ENCODE data around the gene DDX10.

The DDX10 gene

GRCh38 chr11:108825381-108825780 lies 160.5 kb downstream of the DDX10 start:
- DNase-seq (ENCODE audit: low spot score): no peak

GRCh38 chr11:108826136-108826535 lies 161.3 kb downstream of the DDX10 start:
- no peak for DNase-seq (ENCODE audit: low spot score)

GRCh38 chr11:108835624-108836023 lies 170.8 kb downstream of the DDX10 start:
- peak; percentile 14 for DNase-seq (ENCODE audit: low spot score)

- DNase-seq (ENCODE audit: low spot score): no peak
Observed at GRCh38 chr11:108836541-108836940, 171.7 kb downstream of the DDX10 start.

GRCh38 chr11:108838102-108838791 lies 173.4 kb downstream of the DDX10 start:
- DNase-seq (ENCODE audit: low spot score): no peak

- no peak for DNase-seq (ENCODE audit: low spot score)
Observed at GRCh38 chr11:108838792-108839105, 173.9 kb downstream of the DDX10 start.

- DNase-seq (ENCODE audit: low spot score): no peak
Observed at GRCh38 chr11:108846009-108846408, 181.1 kb downstream of the DDX10 start.

GRCh38 chr11:108847298-108847990 lies 182.6 kb downstream of the DDX10 start:
- DNase-seq (ENCODE audit: low spot score): no peak

- DNase-seq (ENCODE audit: low spot score): no peak
Observed at GRCh38 chr11:108851781-108852180, 186.9 kb downstream of the DDX10 start.

- no peak for DNase-seq (ENCODE audit: low spot score)
Observed at GRCh38 chr11:108852701-108853100, 187.8 kb downstream of the DDX10 start.

- no peak for DNase-seq (ENCODE audit: low spot score)
Observed at GRCh38 chr11:108853151-108853550, 188.3 kb downstream of the DDX10 start.

GRCh38 chr11:108853864-108854263 lies 189.0 kb downstream of the DDX10 start:
- peak; percentile 29 for DNase-seq (ENCODE audit: low spot score)

- DNase-seq (ENCODE audit: low spot score): no peak
Observed at GRCh38 chr11:108854346-108854745, 189.5 kb downstream of the DDX10 start.

- DNase-seq (ENCODE audit: low spot score): no peak
Observed at GRCh38 chr11:108857382-108857781, 192.5 kb downstream of the DDX10 start.

- no peak for DNase-seq (ENCODE audit: low spot score)
Observed at GRCh38 chr11:108858622-108859021, 193.8 kb downstream of the DDX10 start.

- DNase-seq (ENCODE audit: low spot score): no peak
Observed at GRCh38 chr11:108859510-108859909, 194.6 kb downstream of the DDX10 start.

GRCh38 chr11:108863528-108863927 lies 198.7 kb downstream of the DDX10 start:
- no peak for DNase-seq (ENCODE audit: low spot score)

- DNase-seq (ENCODE audit: low spot score): no peak
Observed at GRCh38 chr11:108865406-108865805, 200.5 kb downstream of the DDX10 start.

- no peak for DNase-seq (ENCODE audit: low spot score)
Observed at GRCh38 chr11:108866781-108867180, 201.9 kb downstream of the DDX10 start.

GRCh38 chr11:108870373-108871020 lies 205.6 kb downstream of the DDX10 start:
- no peak for DNase-seq (ENCODE audit: low spot score)

- DNase-seq (ENCODE audit: low spot score): peak; percentile 14
Observed at GRCh38 chr11:108871152-108871551, 206.3 kb downstream of the DDX10 start.

- no peak for DNase-seq (ENCODE audit: low spot score)
Observed at GRCh38 chr11:108871867-108872266, 207.0 kb downstream of the DDX10 start.

- no peak for DNase-seq (ENCODE audit: low spot score)
Observed at GRCh38 chr11:108872781-108873291, 208.0 kb downstream of the DDX10 start.
